Muscle of leg (tissue), 11 donors: ENCODE measurements around the gene RAP1GDS1. TPM values are rescaled to one million over a fixed set of nuclear protein-coding genes. Genes with fewer than 3 reads are reported as not detected.

Source experiments
- DNase-seq: peaks from one replicate; pipeline ENCODE4 v3.0.0; 2013
- H3K27ac ChIP-seq: one replicate; pipeline ENCODE4 v1.5.1; 2013; ENCODE audit warnings: mild to moderate bottlenecking, low read length, control low read depth
- H3K27me3 ChIP-seq: one replicate; pipeline ENCODE4 v1.6.1; 2013; ENCODE audit warnings: low read length; ENCODE audit not compliant: control insufficient read depth, insufficient read depth
- H3K36me3 ChIP-seq: one replicate; pipeline ENCODE4 v1.6.1; 2013; ENCODE audit warnings: low read length; ENCODE audit not compliant: control insufficient read depth, insufficient read depth
- H3K4me1 ChIP-seq: one replicate; pipeline ENCODE4 v1.6.1; 2013; ENCODE audit warnings: low read length; ENCODE audit not compliant: control insufficient read depth, insufficient read depth
- H3K4me3 ChIP-seq: one replicate; pipeline ENCODE4 v1.5.1; 2013; ENCODE audit warnings: low read length, control low read depth
- H3K9me3 ChIP-seq: replicated peaks from 2 replicates; pipeline ENCODE4 v1.6.1; 2013; ENCODE audit warnings: low read depth, low read length; ENCODE audit not compliant: control insufficient read depth
- WGBS: methylation state at CpG from one replicate; pipeline ENCODE4 v1.1.5; 2013; ENCODE audit warnings: missing lambda C conversion rate; ENCODE audit not compliant: insufficient coverage; 5-methylcytosine and 5-hydroxymethylcytosine counted together
- polyA plus RNA-seq, 8 donors: library from polyadenylated mRNA; unstranded; fragments of 120-200 nt; gene quantifications; one replicate each; pipeline versions ENCODE4 v1.2.1 to v1.2.3, GENCODE V29; 2013; ENCODE audit warnings: inconsistent platforms in 1 of 8, low replicate concordance in 1 of 8; ENCODE audit not compliant: insufficient read length in 8 of 8, insufficient read depth in 1 of 8
- total RNA-seq: library from RNA; stranded (reverse); fragments of 120-200 nt; gene quantifications from one replicate; pipeline ENCODE4 v1.2.4, GENCODE V29; 2013

The RAP1GDS1 gene
- total and polyA plus RNA-seq, 9 donors = 19.9 to 28.1 (median 23.0) TPM

DNA sequence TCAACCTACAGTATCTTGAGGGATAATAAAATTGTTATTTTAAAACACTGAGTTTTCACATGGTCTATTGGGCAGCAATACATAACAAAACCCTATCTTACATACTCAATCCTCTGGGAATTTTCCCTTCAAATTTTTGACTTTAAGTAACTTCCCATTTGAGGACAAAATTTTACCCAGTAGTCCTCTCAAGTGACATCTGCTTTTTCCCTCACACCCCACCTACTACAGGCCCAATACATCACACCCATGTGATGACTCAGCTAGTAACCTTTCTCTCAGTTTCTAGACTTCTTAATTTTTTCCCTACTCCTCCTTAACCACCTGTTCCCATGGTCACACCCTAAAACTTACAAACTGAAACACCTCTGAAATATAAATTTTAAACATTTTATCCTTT lies 12.2 kb upstream of the RAP1GDS1 start:
- Histone ChIP-seq H3K4me1 (no peaks in the 10 kb centered on the region), H3K4me3 (no peak overlapping the region), H3K27me3 (no peaks in the 10 kb centered on the region), H3K27ac (no peak overlapping the region), H3K36me3 (no peaks in the 10 kb centered on the region), H3K9me3 (no peaks in the 10 kb centered on the region)
- no peak for DNase-seq

DNA sequence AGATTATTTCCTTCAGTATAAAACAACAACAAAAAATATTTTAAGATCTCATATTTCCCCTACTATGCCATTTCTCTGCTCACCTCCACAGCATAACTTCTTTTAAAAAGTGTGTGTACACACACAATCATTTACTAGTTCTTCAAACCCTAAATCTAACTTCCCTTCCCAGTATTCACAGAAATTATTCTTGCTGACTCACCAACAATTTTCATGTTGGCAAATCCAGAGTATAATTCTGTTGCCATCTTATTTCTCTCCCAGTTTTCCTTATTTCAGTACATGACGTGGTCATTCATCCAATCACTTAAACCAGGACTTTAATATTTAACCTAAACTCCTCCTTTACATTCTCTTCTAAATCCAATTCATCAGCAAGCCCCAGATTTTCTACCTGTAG lies 11.4 kb upstream of the RAP1GDS1 start:
- Histone ChIP-seq H3K36me3 (no peaks in the 10 kb centered on the region), H3K27ac (no peak overlapping the region), H3K4me3 (no peak overlapping the region), H3K9me3 (no peaks in the 10 kb centered on the region), H3K27me3 (no peaks in the 10 kb centered on the region), H3K4me1 (no peaks in the 10 kb centered on the region)
- 77% methylated on average over 1 of the region's 1 CpG for whole genome bisulfite sequencing
- no peak for DNase-seq

- Histone ChIP-seq H3K27ac (no peak overlapping the region), H3K36me3 (no peaks in the 10 kb centered on the region), H3K4me3 (no peak overlapping the region), H3K4me1 (no peaks in the 10 kb centered on the region), H3K27me3 (no peaks in the 10 kb centered on the region), H3K9me3 (no peaks in the 10 kb centered on the region)
- WGBS = no CpG with 5 or more reads among the region's 1 CpG
- DNase-seq = no peak
Observed at GRCh38 chr4:98253499-98253898, 7.7 kb upstream of the RAP1GDS1 start.

DNA sequence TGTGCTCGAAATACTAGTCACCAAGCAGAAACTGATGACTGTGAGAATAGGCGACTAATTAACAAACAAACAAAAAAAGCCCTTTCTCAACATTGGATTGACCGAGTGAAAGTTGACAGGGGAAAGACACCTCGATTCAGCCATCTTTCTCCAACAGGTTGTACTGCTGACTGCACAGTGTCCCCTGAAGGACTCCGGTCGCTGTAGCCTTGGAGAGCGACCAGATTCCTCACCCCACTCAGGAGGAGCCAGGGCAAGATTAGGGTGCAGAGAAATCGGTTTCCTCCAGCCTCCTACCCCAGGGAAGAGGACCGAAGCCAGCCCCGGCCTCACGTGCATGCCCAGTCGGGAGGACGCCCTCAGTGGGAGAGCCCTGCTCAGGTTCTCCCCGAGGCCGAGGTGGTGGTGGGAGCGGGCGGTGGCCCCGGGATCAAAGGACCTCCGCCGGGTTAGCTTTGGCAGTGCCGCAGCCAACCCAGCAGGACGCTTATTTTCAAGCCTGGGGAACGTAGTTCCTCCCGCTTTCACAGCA lies 1.1 kb upstream of the RAP1GDS1 start:
- no peaks in the 10 kb centered on the region for H3K36me3 ChIP-seq
- H3K9me3 ChIP-seq = no peaks in the 10 kb centered on the region
- H3K4me1 ChIP-seq = peaks cover 14% of the 10 kb centered on the region
- 2% methylated on average over 17 of the region's 24 CpGs for WGBS
- peak; percentile 60 for DNase-seq
- peak overlapping the region; percentile 68 for H3K4me3 ChIP-seq
- H3K27me3 ChIP-seq = no peaks in the 10 kb centered on the region
- peak overlapping the region; percentile 97 for H3K27ac ChIP-seq

GRCh38 chr4:98261405-98262291 lies 464 bp downstream of the RAP1GDS1 start:
- Histone ChIP-seq H3K9me3 (no peaks in the 10 kb centered on the region), H3K4me1 (peaks cover 14% of the 10 kb centered on the region), H3K27ac (peak overlapping the region; percentile 92), H3K4me3 (peak overlapping the region; percentile 84), H3K36me3 (no peaks in the 10 kb centered on the region), H3K27me3 (no peaks in the 10 kb centered on the region)
- peak; percentile 78 for DNase-seq
- 0% methylated on average over 59 of the region's 78 CpGs for WGBS

- Histone ChIP-seq H3K36me3 (no peaks in the 10 kb centered on the region), H3K4me1 (peaks cover 14% of the 10 kb centered on the region), H3K27ac (peak overlapping the region; percentile 92), H3K4me3 (peak overlapping the region; percentile 84), H3K27me3 (no peaks in the 10 kb centered on the region), H3K9me3 (no peaks in the 10 kb centered on the region)
- DNase-seq = peak; percentile 44
- no CpG with 5 or more reads among the region's 5 CpGs for WGBS
Observed at GRCh38 chr4:98262431-98262830, 1.2 kb downstream of the RAP1GDS1 start.

- H3K4me3 ChIP-seq = no peak overlapping the region
- peaks cover 3% of the 10 kb centered on the region for H3K4me1 ChIP-seq
- H3K27me3 ChIP-seq = no peaks in the 10 kb centered on the region
- DNase-seq = no peak
- H3K36me3 ChIP-seq = peaks cover 2% of the 10 kb centered on the region
- WGBS = no CpG with 5 or more reads among the region's 2 CpGs
- peaks cover 7% of the 10 kb centered on the region for H3K9me3 ChIP-seq
- no peak overlapping the region for H3K27ac ChIP-seq
Observed at GRCh38 chr4:98267498-98267897, 6.3 kb downstream of the RAP1GDS1 start.

- Histone ChIP-seq H3K4me3 (no peak overlapping the region), H3K36me3 (peaks cover 5% of the 10 kb centered on the region), H3K27ac (no peak overlapping the region), H3K9me3 (peaks cover 15% of the 10 kb centered on the region), H3K4me1 (no peaks in the 10 kb centered on the region), H3K27me3 (no peaks in the 10 kb centered on the region)
- no peak for DNase-seq
- no CpG with 5 or more reads among the region's 2 CpGs for WGBS
Observed at GRCh38 chr4:98275145-98275544, 14.0 kb downstream of the RAP1GDS1 start.

DNA sequence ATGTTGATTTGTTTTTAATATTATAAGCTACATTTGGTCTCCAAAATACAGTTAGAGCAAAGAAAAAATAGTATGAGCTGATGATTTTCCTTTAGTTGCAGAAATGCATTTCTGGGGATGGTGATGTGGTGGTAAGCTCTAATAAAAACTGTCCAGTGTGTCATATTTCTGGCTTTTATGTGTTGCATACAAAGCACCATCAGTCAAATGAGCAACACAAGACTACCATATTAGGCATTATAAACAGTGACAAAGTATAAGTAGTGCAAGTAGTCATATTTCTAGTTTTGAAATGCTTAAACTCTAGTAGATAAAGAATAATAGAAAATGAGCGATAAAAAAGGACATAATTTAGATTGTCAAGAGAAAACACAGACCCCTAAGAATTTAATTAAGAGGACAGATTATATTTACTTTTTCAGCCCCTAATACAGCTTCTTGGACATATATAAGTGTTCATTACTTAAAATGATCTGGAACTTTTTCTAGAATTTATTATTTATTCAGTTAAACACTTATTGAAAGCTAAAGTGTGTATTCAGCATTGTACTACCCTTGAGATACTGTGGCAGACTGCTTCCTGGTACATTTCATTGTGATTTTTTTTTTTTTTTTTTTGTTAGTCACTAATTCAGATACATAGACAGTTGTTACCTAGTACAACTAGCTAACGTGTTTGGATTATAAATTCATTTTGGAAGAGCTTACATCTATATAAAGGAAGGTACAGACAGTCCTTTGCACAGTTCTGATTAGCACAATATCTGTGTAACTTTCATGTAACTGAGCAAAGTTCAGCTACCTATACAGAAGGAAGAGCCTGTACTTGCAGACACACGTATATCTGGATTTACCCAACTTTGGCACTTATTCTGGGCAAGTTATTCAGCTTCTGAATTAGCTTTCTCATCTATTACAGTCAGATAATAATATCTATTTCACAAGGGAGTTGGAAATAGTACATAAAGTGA lies 22.3 kb downstream of the RAP1GDS1 start:
- no peak for DNase-seq
- H3K27me3 ChIP-seq = no peaks in the 10 kb centered on the region
- no peaks in the 10 kb centered on the region for H3K36me3 ChIP-seq
- no CpG with 5 or more reads among the region's 3 CpGs for WGBS
- H3K27ac ChIP-seq = no peak overlapping the region
- H3K4me3 ChIP-seq = no peak overlapping the region
- H3K9me3 ChIP-seq = no peaks in the 10 kb centered on the region
- H3K4me1 ChIP-seq = no peaks in the 10 kb centered on the region

DNA sequence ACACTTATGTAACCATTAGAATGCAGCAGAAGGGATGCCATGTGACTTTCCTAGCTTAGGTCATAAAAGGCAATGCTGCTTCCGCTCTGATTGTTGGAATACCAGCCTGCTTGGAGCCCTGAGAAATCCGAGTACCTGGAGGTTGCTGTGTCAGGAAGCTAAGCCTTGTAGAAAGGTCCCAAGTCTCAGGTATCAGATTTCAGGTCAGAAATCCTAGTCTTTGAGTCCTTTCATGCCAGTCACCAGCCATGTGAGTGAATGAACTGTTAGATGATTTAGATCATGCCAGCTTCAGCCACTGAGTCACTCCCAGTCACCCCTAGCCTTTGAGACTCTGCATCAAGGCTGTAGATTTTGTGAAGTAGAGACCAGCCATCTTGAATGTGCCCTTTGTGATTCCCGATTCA lies 23.5 kb downstream of the RAP1GDS1 start:
- no peak overlapping the region for H3K4me3 ChIP-seq
- no CpG with 5 or more reads among the region's 3 CpGs for WGBS
- DNase-seq = no peak
- no peaks in the 10 kb centered on the region for H3K4me1 ChIP-seq
- no peaks in the 10 kb centered on the region for H3K9me3 ChIP-seq
- H3K27me3 ChIP-seq = no peaks in the 10 kb centered on the region
- no peak overlapping the region for H3K27ac ChIP-seq
- H3K36me3 ChIP-seq = no peaks in the 10 kb centered on the region
